ENCODE data around the gene MEGF9.

Gene MEGF9

DNA sequence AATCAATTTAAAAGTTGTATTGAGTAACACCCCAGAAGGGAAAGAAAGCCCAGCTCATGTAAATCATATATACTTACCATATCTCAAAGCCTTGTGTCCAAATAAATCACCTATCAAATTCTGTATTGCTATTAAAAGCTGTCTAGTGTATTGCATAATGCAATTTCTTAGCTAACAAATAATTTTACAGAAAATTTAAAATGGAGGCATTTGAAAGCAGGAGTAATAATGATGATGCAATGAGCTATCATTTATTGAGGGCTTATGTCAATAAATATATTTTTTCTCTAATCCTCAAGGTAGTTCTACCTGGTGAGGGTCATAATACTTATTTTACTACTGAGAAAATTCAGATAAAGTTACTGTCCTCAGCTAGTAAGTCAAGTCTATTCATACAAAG lies 91.5 kb downstream of the MEGF9 start:
- Histone ChIP-seq H3K79me2 (ENCODE audit: control insufficient read depth, insufficient read depth, low read length, poor library complexity) (no peaks in the 10 kb centered on the region), H4K12ac (ENCODE audit: low read depth, low read length) (no peak overlapping the region), H4K91ac (ENCODE audit: low read depth, low read length) (no peak overlapping the region), H2BK120ac (ENCODE audit: insufficient read depth, low read length, poor library complexity) (no peak overlapping the region), H3K23ac (ENCODE audit: low read length) (no peak overlapping the region), H3K79me1 (ENCODE audit: low read length) (no peaks in the 10 kb centered on the region), H3K4me1 (ENCODE audit: control insufficient read depth in 1 of 2, insufficient read depth in 2 of 2, low read length in 2 of 2) (no peaks in the 10 kb centered on the region), H3K4me2 (ENCODE audit: low read length) (no peak overlapping the region), H3K9me3 (ENCODE audit: insufficient read depth, low read depth, low read length) (no peaks in the 10 kb centered on the region), H3K18ac (ENCODE audit: low read length) (no peak overlapping the region), H4K8ac (ENCODE audit: low read depth, low read length) (no peak overlapping the region), H2AFZ (ENCODE audit: insufficient read depth, low read length, poor library complexity) (no peak overlapping the region), H2BK5ac (ENCODE audit: low read depth, low read length, poor library complexity) (no peak overlapping the region), H3K4ac (ENCODE audit: low read depth, low read length) (no peak overlapping the region), H3K9ac (ENCODE audit: low read length) (no peak overlapping the region), H3K36me3 (ENCODE audit: control insufficient read depth in 1 of 2, insufficient read depth in 2 of 2, low read length in 2 of 2) (no peaks in the 10 kb centered on the region), H3K14ac (ENCODE audit: low read length) (no peak overlapping the region), H2BK12ac (ENCODE audit: low read length) (no peak overlapping the region), H2AK5ac (ENCODE audit: low read length) (no peak overlapping the region), H3K27ac (ENCODE audit: low read depth, low read length) (no peak overlapping the region), H3K4me3 (ENCODE audit: low read depth, low read length) (no peak overlapping the region), H3K27me3 (ENCODE audit: insufficient read depth, low read length) (no peaks in the 10 kb centered on the region)
- no peak for DNase-seq

DNA sequence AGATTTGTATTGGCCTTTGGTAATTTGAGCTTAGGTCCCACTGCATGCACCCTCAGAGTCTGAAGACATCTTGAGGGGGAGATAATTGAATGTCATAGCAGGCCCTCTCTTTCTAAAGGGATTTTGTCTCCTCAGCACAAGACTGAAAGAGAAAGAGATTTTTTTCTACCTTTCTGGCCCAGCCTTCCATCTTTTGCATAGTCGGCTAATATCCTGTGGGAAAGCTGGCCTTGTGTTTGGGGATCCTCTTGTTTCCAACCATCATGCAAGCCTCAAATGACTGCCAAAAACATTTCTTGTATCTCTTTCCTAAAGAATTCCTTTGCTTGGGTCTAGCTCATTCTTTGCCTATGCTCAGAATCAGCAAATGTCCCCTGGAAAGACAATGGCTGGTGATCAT lies 92.3 kb downstream of the MEGF9 start:
- Histone ChIP-seq H2AFZ (ENCODE audit: insufficient read depth, low read length, poor library complexity) (no peak overlapping the region), H4K91ac (ENCODE audit: low read depth, low read length) (no peak overlapping the region), H3K23ac (ENCODE audit: low read length) (no peak overlapping the region), H3K4me1 (ENCODE audit: control insufficient read depth in 1 of 2, insufficient read depth in 2 of 2, low read length in 2 of 2) (no peaks in the 10 kb centered on the region), H3K4me3 (ENCODE audit: low read depth, low read length) (no peak overlapping the region), H3K4me2 (ENCODE audit: low read length) (no peak overlapping the region), H3K18ac (ENCODE audit: low read length) (no peak overlapping the region), H3K9ac (ENCODE audit: low read length) (no peak overlapping the region), H3K79me2 (ENCODE audit: control insufficient read depth, insufficient read depth, low read length, poor library complexity) (no peaks in the 10 kb centered on the region), H2AK5ac (ENCODE audit: low read length) (no peak overlapping the region), H3K36me3 (ENCODE audit: control insufficient read depth in 1 of 2, insufficient read depth in 2 of 2, low read length in 2 of 2) (no peaks in the 10 kb centered on the region), H2BK120ac (ENCODE audit: insufficient read depth, low read length, poor library complexity) (no peak overlapping the region), H4K12ac (ENCODE audit: low read depth, low read length) (no peak overlapping the region), H3K79me1 (ENCODE audit: low read length) (no peaks in the 10 kb centered on the region), H3K9me3 (ENCODE audit: insufficient read depth, low read depth, low read length) (no peaks in the 10 kb centered on the region), H4K8ac (ENCODE audit: low read depth, low read length) (no peak overlapping the region), H3K4ac (ENCODE audit: low read depth, low read length) (no peak overlapping the region), H3K14ac (ENCODE audit: low read length) (no peak overlapping the region), H3K27me3 (ENCODE audit: insufficient read depth, low read length) (no peaks in the 10 kb centered on the region), H2BK12ac (ENCODE audit: low read length) (no peak overlapping the region), H3K27ac (ENCODE audit: low read depth, low read length) (no peak overlapping the region), H2BK5ac (ENCODE audit: low read depth, low read length, poor library complexity) (no peak overlapping the region)
- WGBS (ENCODE audit: extremely low coverage, insufficient coverage, insufficient read length) = no CpG with 5 or more reads among the region's 1 CpG
- DNase-seq = no peak

DNA sequence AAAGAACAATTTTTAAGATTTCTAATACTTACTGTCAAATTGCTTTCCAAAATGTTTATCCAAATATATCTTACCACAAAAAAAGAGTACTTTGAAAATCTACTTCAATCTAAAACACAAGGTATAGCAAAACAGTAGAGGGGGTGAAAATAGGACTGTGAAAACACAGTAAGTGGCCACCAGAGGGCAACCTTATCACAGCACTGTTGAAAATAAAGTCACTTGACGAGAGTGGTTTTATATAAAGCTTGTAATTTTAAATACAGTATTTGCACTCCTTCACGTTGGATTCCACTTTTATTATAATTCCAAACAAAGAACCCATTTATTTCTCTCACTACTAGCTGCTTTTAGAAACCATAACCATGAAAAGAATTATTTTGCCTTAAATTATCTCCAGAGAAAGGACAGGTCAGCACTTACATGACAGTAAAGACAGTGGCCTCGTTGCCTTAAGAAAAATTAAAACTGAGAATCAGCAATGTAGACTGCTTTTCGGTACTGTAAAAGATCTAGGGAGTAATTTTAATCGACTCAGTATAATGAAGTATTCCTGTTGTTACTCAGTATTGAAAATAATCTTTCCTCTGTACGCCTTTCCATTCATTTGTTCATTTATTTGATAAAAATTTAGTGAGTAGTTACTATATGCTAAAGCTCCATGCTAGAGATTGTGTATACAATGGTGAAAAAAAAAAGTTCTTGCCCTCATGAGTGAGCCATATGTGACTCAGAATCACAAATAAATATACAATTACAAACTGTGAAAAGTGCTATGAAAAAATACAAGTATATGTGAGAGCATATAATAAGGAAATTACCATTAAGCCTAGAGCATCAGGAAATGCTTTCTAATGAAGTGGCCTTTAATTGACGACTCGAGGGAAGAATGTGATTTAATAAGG lies 94.3 kb downstream of the MEGF9 start:
- Histone ChIP-seq H3K27me3 (ENCODE audit: insufficient read depth, low read length) (no peaks in the 10 kb centered on the region), H3K36me3 (ENCODE audit: control insufficient read depth in 1 of 2, insufficient read depth in 2 of 2, low read length in 2 of 2) (no peaks in the 10 kb centered on the region), H3K4ac (ENCODE audit: low read depth, low read length) (no peak overlapping the region), H3K79me1 (ENCODE audit: low read length) (no peaks in the 10 kb centered on the region), H3K4me2 (ENCODE audit: low read length) (no peak overlapping the region), H3K9me3 (ENCODE audit: insufficient read depth, low read depth, low read length) (no peaks in the 10 kb centered on the region), H2BK5ac (ENCODE audit: low read depth, low read length, poor library complexity) (no peak overlapping the region), H3K4me3 (ENCODE audit: low read depth, low read length) (no peak overlapping the region), H3K4me1 (ENCODE audit: control insufficient read depth in 1 of 2, insufficient read depth in 2 of 2, low read length in 2 of 2) (no peaks in the 10 kb centered on the region), H3K23ac (ENCODE audit: low read length) (no peak overlapping the region), H2AK5ac (ENCODE audit: low read length) (no peak overlapping the region), H3K9ac (ENCODE audit: low read length) (no peak overlapping the region), H4K12ac (ENCODE audit: low read depth, low read length) (no peak overlapping the region), H3K79me2 (ENCODE audit: control insufficient read depth, insufficient read depth, low read length, poor library complexity) (no peaks in the 10 kb centered on the region), H2BK12ac (ENCODE audit: low read length) (no peak overlapping the region), H4K8ac (ENCODE audit: low read depth, low read length) (no peak overlapping the region), H3K14ac (ENCODE audit: low read length) (no peak overlapping the region), H4K91ac (ENCODE audit: low read depth, low read length) (no peak overlapping the region), H3K27ac (ENCODE audit: low read depth, low read length) (no peak overlapping the region), H2AFZ (ENCODE audit: insufficient read depth, low read length, poor library complexity) (no peak overlapping the region), H2BK120ac (ENCODE audit: insufficient read depth, low read length, poor library complexity) (no peak overlapping the region), H3K18ac (ENCODE audit: low read length) (no peak overlapping the region)
- no CpG with 5 or more reads among the region's 8 CpGs for WGBS (ENCODE audit: extremely low coverage, insufficient coverage, insufficient read length)
- DNase-seq = peak; percentile 37 to 81

DNA sequence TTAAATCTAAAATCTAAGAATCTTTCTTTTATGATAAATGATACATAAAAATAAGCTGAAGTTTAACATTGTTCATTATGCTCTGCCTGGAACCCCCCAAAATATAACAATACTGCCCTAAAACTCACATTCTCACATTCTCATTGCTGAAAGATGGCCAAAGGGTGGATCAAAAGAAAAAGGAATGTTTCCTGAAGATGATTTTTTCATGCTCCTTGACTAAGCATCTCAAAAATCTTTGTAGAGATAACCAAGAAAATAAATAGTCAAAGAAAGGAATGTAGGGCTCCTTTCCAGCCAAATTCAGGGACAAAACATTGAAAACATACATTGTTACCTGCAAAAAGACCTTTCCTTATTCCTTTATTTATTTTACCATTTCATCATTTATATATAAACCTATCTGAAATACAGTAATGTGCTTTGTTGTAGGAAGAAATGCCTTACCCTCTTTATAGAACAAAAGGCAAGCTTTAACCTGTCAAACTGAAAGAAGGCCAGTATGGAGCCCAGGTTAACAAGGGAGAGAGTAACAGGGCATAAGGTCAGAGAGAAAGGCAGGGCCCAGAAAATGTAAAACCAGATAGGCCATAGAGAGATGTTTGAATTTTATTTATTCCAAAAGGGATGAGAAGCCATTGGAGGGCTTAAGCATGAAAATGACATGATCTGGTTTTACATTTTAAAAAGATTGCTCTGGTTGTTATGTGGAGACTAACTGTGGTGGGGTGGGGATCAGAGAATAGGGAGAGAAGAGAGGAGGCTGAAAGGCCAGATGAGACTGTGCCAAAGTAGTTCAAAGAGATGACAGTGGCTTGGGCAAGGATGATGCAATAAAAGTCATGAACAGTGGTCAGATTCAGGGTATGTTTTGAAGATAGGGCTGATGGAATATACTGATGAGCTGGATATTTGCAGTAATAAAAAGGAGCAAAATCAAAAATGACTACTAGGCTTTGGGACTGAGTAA lies 97.0 kb downstream of the MEGF9 start:
- Histone ChIP-seq H2BK12ac (ENCODE audit: low read length) (no peak overlapping the region), H3K23ac (ENCODE audit: low read length) (no peak overlapping the region), H2BK5ac (ENCODE audit: low read depth, low read length, poor library complexity) (no peak overlapping the region), H3K9me3 (ENCODE audit: insufficient read depth, low read depth, low read length) (no peaks in the 10 kb centered on the region), H3K14ac (ENCODE audit: low read length) (no peak overlapping the region), H4K8ac (ENCODE audit: low read depth, low read length) (no peak overlapping the region), H3K4me1 (ENCODE audit: control insufficient read depth in 1 of 2, insufficient read depth in 2 of 2, low read length in 2 of 2) (no peaks in the 10 kb centered on the region), H3K4ac (ENCODE audit: low read depth, low read length) (no peak overlapping the region), H4K91ac (ENCODE audit: low read depth, low read length) (no peak overlapping the region), H2AFZ (ENCODE audit: insufficient read depth, low read length, poor library complexity) (no peak overlapping the region), H3K9ac (ENCODE audit: low read length) (no peak overlapping the region), H3K79me1 (ENCODE audit: low read length) (no peaks in the 10 kb centered on the region), H2AK5ac (ENCODE audit: low read length) (no peak overlapping the region), H3K36me3 (ENCODE audit: control insufficient read depth in 1 of 2, insufficient read depth in 2 of 2, low read length in 2 of 2) (no peaks in the 10 kb centered on the region), H3K4me3 (ENCODE audit: low read depth, low read length) (no peak overlapping the region), H3K18ac (ENCODE audit: low read length) (no peak overlapping the region), H4K12ac (ENCODE audit: low read depth, low read length) (no peak overlapping the region), H2BK120ac (ENCODE audit: insufficient read depth, low read length, poor library complexity) (no peak overlapping the region), H3K79me2 (ENCODE audit: control insufficient read depth, insufficient read depth, low read length, poor library complexity) (no peaks in the 10 kb centered on the region), H3K4me2 (ENCODE audit: low read length) (no peak overlapping the region), H3K27ac (ENCODE audit: low read depth, low read length) (no peak overlapping the region), H3K27me3 (ENCODE audit: insufficient read depth, low read length) (no peaks in the 10 kb centered on the region)
- no peak for DNase-seq

All from trophoblast cell (in vitro differentiated cells and primary cell).